NCI-H1105 (cell line): ENCODE results near the gene ARHGEF10L.

ENCODE experiments used
- DNase-seq: peaks from one replicate; lab custom pipeline; 2025; lab: John Stamatoyannopoulos, UW

ARHGEF10L gene

GRCh38 chr1:17657436-17657835 lies 117.9 kb downstream of the ARHGEF10L start:
- no peak for DNase-seq

GRCh38 chr1:17658837-17659236 lies 119.3 kb downstream of the ARHGEF10L start:
- DNase-seq = no peak

- peak; percentile 31 for DNase-seq
Measured at GRCh38 chr1:17661546-17662157, 122.2 kb downstream of the ARHGEF10L start.

GRCh38 chr1:17662296-17662695 lies 122.8 kb downstream of the ARHGEF10L start:
- no peak for DNase-seq

- DNase-seq = no peak
Measured at GRCh38 chr1:17662786-17663185, 123.3 kb downstream of the ARHGEF10L start.

GRCh38 chr1:17663646-17664045 lies 124.1 kb downstream of the ARHGEF10L start:
- DNase-seq = no peak

- no peak for DNase-seq
Measured at GRCh38 chr1:17664322-17664721, 124.8 kb downstream of the ARHGEF10L start.

GRCh38 chr1:17665054-17665453 lies 125.6 kb downstream of the ARHGEF10L start:
- no peak for DNase-seq

- peak; percentile 30 for DNase-seq
Measured at GRCh38 chr1:17665950-17666720, 126.6 kb downstream of the ARHGEF10L start.

GRCh38 chr1:17667641-17668040 lies 128.1 kb downstream of the ARHGEF10L start:
- DNase-seq = no peak

GRCh38 chr1:17668195-17668594 lies 128.7 kb downstream of the ARHGEF10L start:
- DNase-seq = no peak

GRCh38 chr1:17668624-17669175 lies 129.2 kb downstream of the ARHGEF10L start:
- DNase-seq = no peak

- no peak for DNase-seq
Measured at GRCh38 chr1:17669305-17669704, 129.8 kb downstream of the ARHGEF10L start.

GRCh38 chr1:17669866-17670451 lies 130.5 kb downstream of the ARHGEF10L start:
- no peak for DNase-seq

- DNase-seq = no peak
Measured at GRCh38 chr1:17670587-17671313, 131.3 kb downstream of the ARHGEF10L start.

- no peak for DNase-seq
Measured at GRCh38 chr1:17671314-17671705, 131.8 kb downstream of the ARHGEF10L start.

- DNase-seq = peak; percentile 19
Measured at GRCh38 chr1:17671741-17672140, 132.2 kb downstream of the ARHGEF10L start.

GRCh38 chr1:17672226-17672625 lies 132.7 kb downstream of the ARHGEF10L start:
- no peak for DNase-seq

GRCh38 chr1:17673329-17674072 lies 134.0 kb downstream of the ARHGEF10L start:
- no peak for DNase-seq

- DNase-seq = no peak
Measured at GRCh38 chr1:17674726-17675500, 135.4 kb downstream of the ARHGEF10L start.

GRCh38 chr1:17675744-17676143 lies 136.2 kb downstream of the ARHGEF10L start:
- DNase-seq = no peak
